ENCODE measurements around the gene SURF6. TPM values are rescaled to one million over a fixed set of nuclear protein-coding genes. Genes with fewer than 3 reads are reported as not detected.

The SURF6 gene
- total RNA-seq, 1 experiment from 2014 or later: 56.3 TPM

DNA sequence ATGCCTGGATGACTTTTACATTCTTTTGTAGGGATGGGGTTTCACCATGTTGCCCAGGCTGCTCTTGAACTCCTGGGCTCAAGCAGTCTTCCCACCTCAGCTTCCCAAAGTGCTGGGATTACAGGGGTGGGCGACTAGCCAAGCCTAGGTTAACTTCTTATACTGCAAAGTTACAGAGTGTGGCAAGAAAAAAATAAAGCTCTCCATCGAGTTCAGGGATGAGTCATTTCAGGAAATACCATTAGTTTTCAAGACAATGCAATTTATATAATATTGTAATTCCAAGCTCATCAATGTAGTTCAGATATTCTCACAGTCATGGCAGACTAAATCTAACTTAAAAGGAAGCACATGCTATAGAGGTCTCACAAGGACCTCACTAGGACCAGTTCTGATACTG lies 49.5 kb downstream of the SURF6 start:
- H3K23ac ChIP-seq (ENCODE audit: insufficient read length, low read depth, low read length): no peak overlapping the region
- H3K79me2 ChIP-seq (ENCODE audit: insufficient read depth, low read length): no peaks in the 10 kb centered on the region
- H3T11ph ChIP-seq (ENCODE audit: low read length): no peak overlapping the region
- H3K9ac ChIP-seq (ENCODE audit: extremely low read depth, insufficient read length, low read length): no peak overlapping the region
- no peaks in the 10 kb centered on the region for H3K4me1 ChIP-seq (ENCODE audit: insufficient read depth, low read length)
- H3K4ac ChIP-seq (ENCODE audit: low read depth, low read length): no peak overlapping the region
- no peaks in the 10 kb centered on the region for H4K20me1 ChIP-seq (ENCODE audit: control insufficient read depth, insufficient read depth, insufficient read length)
- H3K79me1 ChIP-seq (ENCODE audit: insufficient read depth, low read depth, low read length, poor library complexity, severe bottlenecking): no peaks in the 10 kb centered on the region
- H4K5ac ChIP-seq (ENCODE audit: insufficient read length, low read depth, low read length): no peak overlapping the region
- no peak overlapping the region for H2BK20ac ChIP-seq (ENCODE audit: low read depth, low read length, poor library complexity, severe bottlenecking)
- no peak overlapping the region for H2AFZ ChIP-seq (ENCODE audit: low read length)
- no peaks in the 10 kb centered on the region for H3K4me1 Mint-ChIP-seq
- no CpG with 5 or more reads among the region's 2 CpGs for WGBS (ENCODE audit: extremely low coverage, insufficient read length, low lambda C conversion rate)
- H3K18ac ChIP-seq (ENCODE audit: insufficient read length, low read depth, low read length): no peak overlapping the region
- no peak overlapping the region for H2BK12ac ChIP-seq (ENCODE audit: insufficient read length, low read depth, low read length)
- H3K23me2 ChIP-seq (ENCODE audit: insufficient read length, low read depth, low read length, poor library complexity, severe bottlenecking): no peaks in the 10 kb centered on the region
- no peak overlapping the region for H3K4me3 Mint-ChIP-seq
- TF ChIP-seq, protein P1, sequence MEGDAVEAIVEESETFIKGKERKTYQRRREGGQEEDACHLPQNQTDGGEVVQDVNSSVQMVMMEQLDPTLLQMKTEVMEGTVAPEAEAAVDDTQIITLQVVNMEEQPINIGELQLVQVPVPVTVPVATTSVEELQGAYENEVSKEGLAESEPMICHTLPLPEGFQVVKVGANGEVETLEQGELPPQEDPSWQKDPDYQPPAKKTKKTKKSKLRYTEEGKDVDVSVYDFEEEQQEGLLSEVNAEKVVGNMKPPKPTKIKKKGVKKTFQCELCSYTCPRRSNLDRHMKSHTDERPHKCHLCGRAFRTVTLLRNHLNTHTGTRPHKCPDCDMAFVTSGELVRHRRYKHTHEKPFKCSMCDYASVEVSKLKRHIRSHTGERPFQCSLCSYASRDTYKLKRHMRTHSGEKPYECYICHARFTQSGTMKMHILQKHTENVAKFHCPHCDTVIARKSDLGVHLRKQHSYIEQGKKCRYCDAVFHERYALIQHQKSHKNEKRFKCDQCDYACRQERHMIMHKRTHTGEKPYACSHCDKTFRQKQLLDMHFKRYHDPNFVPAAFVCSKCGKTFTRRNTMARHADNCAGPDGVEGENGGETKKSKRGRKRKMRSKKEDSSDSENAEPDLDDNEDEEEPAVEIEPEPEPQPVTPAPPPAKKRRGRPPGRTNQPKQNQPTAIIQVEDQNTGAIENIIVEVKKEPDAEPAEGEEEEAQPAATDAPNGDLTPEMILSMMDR (conservative IDR thresholded peaks at IDR 0.05): no peak
- no peak overlapping the region for H2BK5ac ChIP-seq (ENCODE audit: insufficient read length, low read length)
- H3K27ac Mint-ChIP-seq: no peak overlapping the region
- no peaks in the 10 kb centered on the region for H3K9me3 ChIP-seq (ENCODE audit: control insufficient read depth, low read depth, low read length)
- H4K91ac ChIP-seq (ENCODE audit: insufficient read length, low read depth, low read length): no peak overlapping the region
- H2AK5ac ChIP-seq (ENCODE audit: insufficient read length, low read length): no peak overlapping the region
- peaks cover 3 to 7% (median 4%) of the 10 kb centered on the region in 3 experiments; a peak in 4 of 7 replicates for H3K36me3 Mint-ChIP-seq (ENCODE audit: insufficient read depth in 1 of 3, low read depth in 3 of 3)
- DNase-seq: no peak
- peaks cover 44 to 48% of the 10 kb centered on the region in 2 experiments for H3K9me3 Mint-ChIP-seq
- H4K8ac ChIP-seq (replicated peaks; ENCODE audit: insufficient read length, low read depth, low read length): no peak overlapping the region
- no peak overlapping the region for H2BK15ac ChIP-seq (ENCODE audit: low read depth, low read length)
- H2BK120ac ChIP-seq (ENCODE audit: low read depth, low read length, poor library complexity, severe bottlenecking): no peak overlapping the region
- H3K27me3 Mint-ChIP-seq (ENCODE audit: low read depth): peaks cover 6% of the 10 kb centered on the region
- H3K14ac ChIP-seq (ENCODE audit: insufficient read depth, low read length): no peak overlapping the region
- no peak overlapping the region for H3K4me2 ChIP-seq (ENCODE audit: insufficient read depth, insufficient read length, low read length)
- no peaks in the 10 kb centered on the region for H3K27me3 ChIP-seq (ENCODE audit: insufficient read depth, low read length)
- H3K56ac ChIP-seq (ENCODE audit: insufficient read length, low read depth, low read length): no peak overlapping the region
- no peak overlapping the region for H3K27ac ChIP-seq (ENCODE audit: insufficient read length, low read depth, low read length)

Data from H9 (cell line).